GM20431 (cell line): Measurements from ENCODE around the gene DOCK1.
"Not testable (repeated sequence)": the region's sequence is repeated elsewhere in the genome, so short reads cannot be mapped to it uniquely, and the experiment has no call there.

ENCODE experiments used
- in situ Hi-C: fragments of 300-500 bp; cut with MseI, MboI; formaldehyde crosslinking; loops from one replicate; pipeline ENCODE4 v1.15.0; 2020; ENCODE audit warnings: low sequenced_read_pairs; ENCODE audit not compliant: unreplicated experiment

Gene DOCK1

GRCh38 chr10:126904818-126905701 lies at the start of gene DOCK1:
Gene DOCK1 (plus strand): TSS chr10:126905428. CDS start chr10:126905518, 90 bp downstream.
- in situ Hi-C loops: no loop called here

- in situ Hi-C loops: no loop called here
These were observed 47.9 kb upstream of the DOCK1 start for GRCh38 chr10:126857178-126857806.

GRCh38 chr10:126867567-126868365 lies 37.5 kb upstream of the DOCK1 start:
- in situ Hi-C loops: no loop called here

- in situ Hi-C loops: no loop called here
These were observed 36.9 kb upstream of the DOCK1 start for GRCh38 chr10:126868371-126868770.

- in situ Hi-C loops: no loop called here
These were observed 33.1 kb upstream of the DOCK1 start for GRCh38 chr10:126872135-126872534.

- in situ Hi-C loops: no loop called here
These were observed 32.5 kb upstream of the DOCK1 start for GRCh38 chr10:126872768-126873167.

- in situ Hi-C loops: no loop called here
These were observed 28.8 kb upstream of the DOCK1 start for GRCh38 chr10:126876456-126876855.

- in situ Hi-C loops: no loop called here
These were observed 27.8 kb upstream of the DOCK1 start for GRCh38 chr10:126877390-126877789.

- in situ Hi-C loops: no loop called here
These were observed 26.6 kb upstream of the DOCK1 start for GRCh38 chr10:126878594-126878993.

GRCh38 chr10:126880926-126881325 lies 24.3 kb upstream of the DOCK1 start:
- in situ Hi-C loops: no loop called here

- in situ Hi-C loops: not testable (repeated sequence)
These were observed 23.2 kb upstream of the DOCK1 start for GRCh38 chr10:126882055-126882454.

GRCh38 chr10:126888436-126888835 lies 16.8 kb upstream of the DOCK1 start:
- in situ Hi-C loops: not testable (repeated sequence)

- in situ Hi-C loops: no loop called here
These were observed 15.8 kb upstream of the DOCK1 start for GRCh38 chr10:126889421-126889820.

- in situ Hi-C loops: not testable (repeated sequence)
These were observed 14.4 kb upstream of the DOCK1 start for GRCh38 chr10:126890797-126891196.

GRCh38 chr10:126892226-126893175 lies 12.7 kb upstream of the DOCK1 start:
- in situ Hi-C loops: no loop called here

GRCh38 chr10:126893206-126893605 lies 12.0 kb upstream of the DOCK1 start:
- in situ Hi-C loops: no loop called here

GRCh38 chr10:126893841-126894240 lies 11.4 kb upstream of the DOCK1 start:
- in situ Hi-C loops: no loop called here

- in situ Hi-C loops: no loop called here
These were observed 9.9 kb upstream of the DOCK1 start for GRCh38 chr10:126895214-126895781.

GRCh38 chr10:126898460-126898859 lies 6.8 kb upstream of the DOCK1 start:
- in situ Hi-C loops: no loop called here
